ENCODE data around the gene ITIH4. TPM values are rescaled to one million over a fixed set of nuclear protein-coding genes. Genes with fewer than 3 reads are reported as not detected.

The ITIH4 gene
- total RNA-seq, 1 experiment from 2014 or later: 1.5 TPM

GRCh38 chr3:52841981-52842340, 11.5 kb upstream of the ITIH4 start:
- Histone ChIP-seq H3K27ac (ENCODE audit: low read length) (no peak overlapping the region), H3K9me3 (ENCODE audit: control insufficient read depth, insufficient read depth, low read depth, low read length) (no peaks in the 10 kb centered on the region), H3K4me1 (ENCODE audit: control insufficient read depth, insufficient read depth, low read length) (no peaks in the 10 kb centered on the region), H3K36me3 (ENCODE audit: control insufficient read depth, insufficient read depth, low read length) (no peaks in the 10 kb centered on the region), H3K4me3 (ENCODE audit: low read depth in 2 of 2, low read length in 2 of 2) (no peak overlapping the region), H3K27me3 (ENCODE audit: control insufficient read depth, insufficient read depth, low read length) (no peaks in the 10 kb centered on the region)
- in situ Hi-C loops (cut with HindIII; ENCODE audit: low pct_unique_long_range_greater_than_20kb, low sequenced_read_pairs) (no loop called here), intact Hi-C loops (cut with micrococcal nuclease; ENCODE audit: unreplicated experiment) (no loop called here)
- ATAC-seq: no peak
- BruUV-seq (replicated peaks): no TSS peak
- DNase-seq (ENCODE audit: low read depth, low spot score): no peak
- TF ChIP-seq TCF7L2 (IDR thresholded peaks at IDR 0.05; ENCODE audit: low read depth, low read length): no peak
- no peak for TF ChIP-seq SIN3A (IDR thresholded peaks at IDR 0.05; ENCODE audit: borderline replicate concordance, insufficient read depth, low read depth, low read length)
- no peak for TF ChIP-seq REST (IDR thresholded peaks at IDR 0.05; ENCODE audit: insufficient read depth in 1 of 2, low read depth in 2 of 2, low read length in 1 of 2)
- TF ChIP-seq, protein P1, sequence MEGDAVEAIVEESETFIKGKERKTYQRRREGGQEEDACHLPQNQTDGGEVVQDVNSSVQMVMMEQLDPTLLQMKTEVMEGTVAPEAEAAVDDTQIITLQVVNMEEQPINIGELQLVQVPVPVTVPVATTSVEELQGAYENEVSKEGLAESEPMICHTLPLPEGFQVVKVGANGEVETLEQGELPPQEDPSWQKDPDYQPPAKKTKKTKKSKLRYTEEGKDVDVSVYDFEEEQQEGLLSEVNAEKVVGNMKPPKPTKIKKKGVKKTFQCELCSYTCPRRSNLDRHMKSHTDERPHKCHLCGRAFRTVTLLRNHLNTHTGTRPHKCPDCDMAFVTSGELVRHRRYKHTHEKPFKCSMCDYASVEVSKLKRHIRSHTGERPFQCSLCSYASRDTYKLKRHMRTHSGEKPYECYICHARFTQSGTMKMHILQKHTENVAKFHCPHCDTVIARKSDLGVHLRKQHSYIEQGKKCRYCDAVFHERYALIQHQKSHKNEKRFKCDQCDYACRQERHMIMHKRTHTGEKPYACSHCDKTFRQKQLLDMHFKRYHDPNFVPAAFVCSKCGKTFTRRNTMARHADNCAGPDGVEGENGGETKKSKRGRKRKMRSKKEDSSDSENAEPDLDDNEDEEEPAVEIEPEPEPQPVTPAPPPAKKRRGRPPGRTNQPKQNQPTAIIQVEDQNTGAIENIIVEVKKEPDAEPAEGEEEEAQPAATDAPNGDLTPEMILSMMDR (IDR thresholded peaks at IDR 0.05): no peak
- no peak for TF ChIP-seq POLR2AphosphoS5 (IDR thresholded peaks at IDR 0.05; ENCODE audit: low read depth, low read length)
- POLR2A ChIA-PET: no interaction called here
- CTCF ChIA-PET: no interaction called here

DNA sequence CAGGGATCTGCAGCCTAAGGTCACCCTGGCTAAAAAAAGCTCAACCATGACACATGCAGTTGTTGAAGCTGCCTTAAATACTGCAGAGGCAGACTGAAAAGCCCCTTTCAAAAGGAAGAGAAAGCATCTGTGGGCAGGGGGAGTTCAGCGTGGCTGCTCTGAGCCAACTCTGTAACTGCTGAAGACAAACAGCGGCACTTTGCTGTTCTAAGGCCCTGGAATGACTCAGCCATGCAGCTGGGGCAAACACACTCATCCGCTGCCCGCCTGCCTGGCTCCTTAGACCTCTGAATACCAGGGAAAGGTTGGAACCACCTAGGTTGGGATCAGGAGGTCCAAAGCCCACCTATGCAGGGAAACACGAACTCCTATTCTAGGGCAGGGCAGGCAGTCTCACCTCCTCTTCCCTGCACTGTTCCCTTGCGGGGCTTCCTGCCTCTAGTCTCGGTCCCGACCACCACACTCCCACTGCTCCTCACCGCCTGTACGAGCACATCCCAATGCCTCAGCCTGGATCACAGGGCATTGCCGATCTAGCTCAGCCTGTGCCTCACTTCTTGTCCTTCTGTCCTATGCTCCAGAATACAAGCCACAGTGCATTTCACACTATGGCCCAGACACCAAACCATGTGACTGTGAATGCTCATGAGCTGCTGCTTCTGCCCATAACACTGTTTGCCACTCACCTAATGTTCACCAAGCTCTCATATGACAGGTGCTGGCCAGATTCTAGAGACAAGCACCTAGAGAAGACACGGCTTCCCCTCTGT, 10.9 kb upstream of the ITIH4 start:
- in situ Hi-C loops (cut with HindIII; ENCODE audit: low pct_unique_long_range_greater_than_20kb, low sequenced_read_pairs) (no loop called here), intact Hi-C loops (cut with micrococcal nuclease; ENCODE audit: unreplicated experiment) (no loop called here)
- DNase-seq (ENCODE audit: low read depth, low spot score): no peak
- no TSS peak for BruUV-seq (replicated peaks)
- Histone ChIP-seq H3K27me3 (ENCODE audit: control insufficient read depth, insufficient read depth, low read length) (no peaks in the 10 kb centered on the region), H3K4me1 (ENCODE audit: control insufficient read depth, insufficient read depth, low read length) (no peaks in the 10 kb centered on the region), H3K36me3 (ENCODE audit: control insufficient read depth, insufficient read depth, low read length) (no peaks in the 10 kb centered on the region), H3K27ac (ENCODE audit: low read length) (no peak overlapping the region), H3K9me3 (ENCODE audit: control insufficient read depth, insufficient read depth, low read depth, low read length) (no peaks in the 10 kb centered on the region), H3K4me3 (ENCODE audit: low read depth in 2 of 2, low read length in 2 of 2) (no peak overlapping the region)
- no peak for TF ChIP-seq REST (IDR thresholded peaks at IDR 0.05; ENCODE audit: insufficient read depth in 1 of 2, low read depth in 2 of 2, low read length in 1 of 2)
- POLR2A ChIA-PET: no interaction called here
- CTCF ChIA-PET: no interaction called here
- no peak for ATAC-seq
